GM12878 (cell line): Measurements from ENCODE around the gene CLEC1A. TPM values are rescaled to one million over a fixed set of nuclear protein-coding genes. Genes with fewer than 3 reads are reported as not detected.

Experiments
- ATAC-seq: fragments of 200-7000 bp; cut with Tn5 transposase; 3 replicates; pipeline ENCODE4 v1.9.1; 2020; ENCODE audit warnings: mild to moderate bottlenecking, moderate library complexity
- BruUV-seq: library from RNA; stranded (reverse); fragments of 400-500 nt; replicated peaks from 2 replicates; lab custom pipeline; 2021; lab: Mats Ljungman, UMichigan
- CTCF ChIA-PET: fragments of 300-600 bp; sonication (Branson Sonifier 250); formaldehyde crosslinking; extraction: SDS; loops from one replicate; lab custom pipeline; 2021; ENCODE audit warnings: inconsistent platforms; lab: Yijun Ruan, JAX
- POLR2A ChIA-PET: fragments of 350-600 bp; formaldehyde crosslinking; extraction: SDS; loops from one replicate; lab custom pipeline; 2021; ENCODE audit warnings: inconsistent platforms; lab: Charles Lee
- RAD21 ChIA-PET: fragments of 300-600 bp; sonication (Branson Sonifier 250); formaldehyde crosslinking; loops from one replicate; lab custom pipeline; 2023; ENCODE audit warnings: antibody characterized with exemption; ENCODE audit not compliant: unreplicated experiment; lab: Charles Lee
- SMC1A ChIA-PET: fragments of 300-600 bp; sonication (Branson Sonifier 250); formaldehyde crosslinking; loops from one replicate; lab custom pipeline; 2023; ENCODE audit not compliant: unreplicated experiment, uncharacterized antibody; lab: Charles Lee
- DNase-seq: peaks from one replicate; pipeline ENCODE4 v3.0.0-alpha.2; 2011; ENCODE audit warnings: low read depth, low spot score
- FAIRE-seq: peaks from 3 replicates; lab custom pipeline; 2011; peaks lifted over from hg19 to GRCh38; lab: Jason Lieb, UNC
- H2AFZ ChIP-seq: 2 replicates; pipeline ENCODE4 v1.6.0; 2011; ENCODE audit warnings: low read depth, low read length, control low read depth; ENCODE audit not compliant: control insufficient read depth
- H3K27ac ChIP-seq: 2 replicates; pipeline ENCODE4 v1.5.1; 2011; ENCODE audit warnings: control low read depth; ENCODE audit not compliant: control insufficient read depth, insufficient read depth
- H3K27me3 ChIP-seq, 2 experiments: replicated peaks in 1 of 2; 2 replicates each; pipeline versions ENCODE4 v1.6.0 to v1.6.1; 2011; ENCODE audit warnings: low read length in 1 of 2; ENCODE audit not compliant: control insufficient read depth in 2 of 2, insufficient read depth in 2 of 2
- H3K36me3 ChIP-seq, 2 experiments: 2 replicates each; pipeline ENCODE4 v1.5.1; 2011; ENCODE audit warnings: low read length in 1 of 2; ENCODE audit not compliant: control insufficient read depth in 2 of 2, insufficient read depth in 2 of 2
- H3K4me1 ChIP-seq: 2 replicates; pipeline ENCODE4 v1.6.1; 2011; ENCODE audit warnings: mild to moderate bottlenecking, low read length, moderate library complexity, mixed read lengths; ENCODE audit not compliant: control insufficient read depth, insufficient read depth
- H3K4me2 ChIP-seq: 2 replicates; pipeline ENCODE4 v1.6.0; 2011; ENCODE audit warnings: control low read depth; ENCODE audit not compliant: control insufficient read depth, insufficient read depth
- H3K4me3 ChIP-seq: fragments of 200-600 bp; sonication (generic); 2 replicates; pipeline ENCODE4 v1.5.1; 2016
- H3K79me2 ChIP-seq: 2 replicates; pipeline ENCODE4 v1.6.0; 2011; ENCODE audit warnings: low read length; ENCODE audit not compliant: control insufficient read depth, insufficient read depth
- H3K9ac ChIP-seq: 2 replicates; pipeline ENCODE4 v1.8.0; 2011; ENCODE audit warnings: low read length, control low read depth, mixed read lengths; ENCODE audit not compliant: control insufficient read depth, insufficient read depth
- H3K9me3 ChIP-seq: replicated peaks from 3 replicates; pipeline ENCODE4 v1.5.1; 2011; ENCODE audit warnings: mild to moderate bottlenecking, low read length; ENCODE audit not compliant: control insufficient read depth, insufficient read depth
- H4K20me1 ChIP-seq: 2 replicates; pipeline ENCODE4 v1.6.0; 2011; ENCODE audit not compliant: control insufficient read depth, insufficient read depth
- CREM ChIP-seq: IDR thresholded peaks from 2 replicates; pipeline ENCODE4 v1.6.1; 2014; ENCODE audit warnings: antibody characterized with exemption, low read depth
- EGR1 ChIP-seq, 2 experiments: IDR thresholded peaks; 1 replicate in 1 of 2; 2 replicates in 1 of 2; pipeline ENCODE4 v1.6.1; 2011 to 2012; ENCODE audit warnings: low read depth in 2 of 2, low read length in 2 of 2, borderline replicate concordance in 1 of 2, mild to moderate bottlenecking in 1 of 2, moderate library complexity in 1 of 2
- KAT2A ChIP-seq: conservative IDR thresholded peaks from 2 replicates; pipeline ENCODE4 v1.6.1; 2011; ENCODE audit warnings: low read depth, low read length; ENCODE audit not compliant: control insufficient read depth
- TARDBP ChIP-seq: IDR thresholded peaks from 2 replicates; pipeline ENCODE4 v1.6.1; 2016; ENCODE audit warnings: borderline replicate concordance
- YY1 ChIP-seq: IDR thresholded peaks from 2 replicates; pipeline ENCODE4 v1.6.1; 2011; ENCODE audit warnings: low read depth, mild to moderate bottlenecking, low read length
- WGBS: methylation state at CpG from one replicate; pipeline ENCODE4 v1.1.6; 2016; ENCODE audit warnings: low lambda C conversion rate; ENCODE audit not compliant: insufficient replicate concordance, insufficient coverage; ENCODE audit errors: missing lambda C conversion rate; 5-methylcytosine and 5-hydroxymethylcytosine counted together
- in situ Hi-C: fragments of 300-500 bp; cut with MboI; formaldehyde crosslinking; loops from 9 replicates; pipeline ENCODE4 v1.14.3; 2018; ENCODE audit warnings: mixed read lengths
- intact Hi-C: fragments of 100-400 bp; cut with micrococcal nuclease; formaldehyde crosslinking; loops from one replicate; pipeline ENCODE4 v1.14.2; 2022; ENCODE audit not compliant: unreplicated experiment
- polyA plus RNA-seq, 11 experiments: library from polyadenylated mRNA; depleted of rRNA in 4 of 11; unstranded in 6 of 11; stranded (reverse) in 5 of 11; fragments of >200 nt; fragmentation: Nextera tagmentation in 4 of 11; fragmentation: Illumina TruSeq in 1 of 11; extraction: Ambion mirVana in 4 of 11; extraction: Trizol in 1 of 11; gene quantifications; 1 replicate in 1 of 11; 2 replicates in 10 of 11; pipeline versions ENCODE4 v1.2.1 to v1.2.3, GENCODE V29; 2011 to 2016; ENCODE audit warnings: inconsistent platforms in 2 of 11, missing spikeins in 2 of 11, low read depth in 1 of 11
- total RNA-seq, 4 experiments: library from RNA; depleted of rRNA in 3 of 4; stranded (reverse); fragments of >200 nt in 3 of 4; fragmentation: Illumina TruSeq in 1 of 4; extraction: Trizol in 1 of 4; gene quantifications; 2 replicates each; pipeline versions ENCODE4 v1.2.1 to v1.2.3, GENCODE V29; 2013 to 2021
- TF ChIP-seq, protein P1 (sequence below): IDR thresholded peaks from 2 replicates; pipeline ENCODE4 v1.6.1; 2012; ENCODE audit warnings: mild to moderate bottlenecking, low read depth, low read length

Gene CLEC1A
- total and polyA plus RNA-seq, 10 of the 15 experiments (the other 5 are each of a cell fraction or from before 2014, with no cell fraction given): not detected

DNA sequence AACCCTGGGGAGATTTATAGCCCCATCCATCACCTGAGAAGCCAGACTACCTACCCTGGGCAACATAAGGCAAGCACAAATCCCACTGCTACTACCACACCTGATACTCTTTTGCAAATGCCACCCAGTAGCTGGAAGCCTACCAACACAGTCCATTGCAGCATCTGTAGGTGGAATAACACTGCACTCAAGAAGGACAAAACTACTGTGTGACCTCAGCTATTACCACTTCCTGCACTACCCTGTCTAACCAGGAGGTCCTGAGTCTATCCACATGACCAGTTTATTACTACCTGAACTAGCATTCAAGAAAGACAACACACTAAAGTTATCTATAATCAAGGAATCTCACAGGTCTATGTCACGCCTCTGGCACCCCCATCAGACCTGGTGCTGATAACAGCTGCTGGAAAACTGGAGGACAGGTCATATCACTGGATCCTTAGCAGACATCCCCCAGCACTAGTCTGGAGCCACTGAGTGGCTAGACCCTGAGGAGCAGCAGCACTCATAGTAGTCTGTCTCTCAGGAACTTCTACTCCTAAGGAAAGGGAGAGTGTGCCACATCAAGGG, 2.9 kb upstream of the CLEC1A start (continued):
- TF ChIP-seq EGR1 (IDR thresholded peaks at IDR 0.05; ENCODE audit: borderline replicate concordance in 1 of 2, low read depth in 2 of 2, low read length in 2 of 2) (no peak), KAT2A (no peak), TARDBP (no peak), YY1 (no peak)

DNA sequence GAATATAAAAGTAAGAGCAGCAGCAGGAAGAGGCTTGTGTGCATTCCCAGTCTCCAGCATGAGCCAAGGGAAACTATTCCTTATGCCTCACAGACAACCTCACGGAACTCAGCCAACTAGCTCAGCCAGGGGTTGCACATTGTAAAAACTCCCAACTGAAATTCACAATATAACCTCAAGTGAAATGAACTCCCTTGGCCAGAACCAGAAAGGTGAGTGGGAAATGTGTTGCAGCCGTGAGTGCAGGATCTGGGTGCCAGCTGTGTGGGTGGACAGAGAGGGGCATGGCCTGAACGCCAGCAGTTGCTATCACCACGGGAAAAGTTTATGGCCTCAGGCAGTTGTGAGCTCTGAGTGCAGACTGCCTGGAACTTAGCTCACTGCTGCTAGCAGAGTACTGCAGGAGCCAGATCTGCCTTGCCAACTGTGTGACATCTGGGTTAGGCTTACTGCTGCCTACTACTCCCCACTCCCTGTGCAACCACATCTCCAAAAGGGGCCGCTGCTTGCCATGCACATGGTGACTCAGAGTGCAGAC, 2.3 kb upstream of the CLEC1A start:
- ChIA-PET CTCF (interaction anchor here (1.8 kb wide), 1 partner anchor 32 kb away, joined by 3 read pairs; no protein-coding TSS in a partner anchor), SMC1A (no interaction called here), RAD21 (no interaction called here), POLR2A (no interaction called here)
- BruUV-seq: no TSS peak
- no peak for TF ChIP-seq CREM
- TF ChIP-seq, protein P1, sequence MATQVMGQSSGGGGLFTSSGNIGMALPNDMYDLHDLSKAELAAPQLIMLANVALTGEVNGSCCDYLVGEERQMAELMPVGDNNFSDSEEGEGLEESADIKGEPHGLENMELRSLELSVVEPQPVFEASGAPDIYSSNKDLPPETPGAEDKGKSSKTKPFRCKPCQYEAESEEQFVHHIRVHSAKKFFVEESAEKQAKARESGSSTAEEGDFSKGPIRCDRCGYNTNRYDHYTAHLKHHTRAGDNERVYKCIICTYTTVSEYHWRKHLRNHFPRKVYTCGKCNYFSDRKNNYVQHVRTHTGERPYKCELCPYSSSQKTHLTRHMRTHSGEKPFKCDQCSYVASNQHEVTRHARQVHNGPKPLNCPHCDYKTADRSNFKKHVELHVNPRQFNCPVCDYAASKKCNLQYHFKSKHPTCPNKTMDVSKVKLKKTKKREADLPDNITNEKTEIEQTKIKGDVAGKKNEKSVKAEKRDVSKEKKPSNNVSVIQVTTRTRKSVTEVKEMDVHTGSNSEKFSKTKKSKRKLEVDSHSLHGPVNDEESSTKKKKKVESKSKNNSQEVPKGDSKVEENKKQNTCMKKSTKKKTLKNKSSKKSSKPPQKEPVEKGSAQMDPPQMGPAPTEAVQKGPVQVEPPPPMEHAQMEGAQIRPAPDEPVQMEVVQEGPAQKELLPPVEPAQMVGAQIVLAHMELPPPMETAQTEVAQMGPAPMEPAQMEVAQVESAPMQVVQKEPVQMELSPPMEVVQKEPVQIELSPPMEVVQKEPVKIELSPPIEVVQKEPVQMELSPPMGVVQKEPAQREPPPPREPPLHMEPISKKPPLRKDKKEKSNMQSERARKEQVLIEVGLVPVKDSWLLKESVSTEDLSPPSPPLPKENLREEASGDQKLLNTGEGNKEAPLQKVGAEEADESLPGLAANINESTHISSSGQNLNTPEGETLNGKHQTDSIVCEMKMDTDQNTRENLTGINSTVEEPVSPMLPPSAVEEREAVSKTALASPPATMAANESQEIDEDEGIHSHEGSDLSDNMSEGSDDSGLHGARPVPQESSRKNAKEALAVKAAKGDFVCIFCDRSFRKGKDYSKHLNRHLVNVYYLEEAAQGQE: no peak
- Histone ChIP-seq H3K4me3 (no peak overlapping the region), H3K9ac (no peak overlapping the region), H4K20me1 (no peaks in the 10 kb centered on the region), H3K27ac (no peak overlapping the region), H3K9me3 (peaks cover 2% of the 10 kb centered on the region; the same call in 1 of the 3 replicates), H2AFZ (no peak overlapping the region), H3K27me3 (no peaks in the 10 kb centered on the region), H3K79me2 (no peaks in the 10 kb centered on the region), H3K4me1 (no peaks in the 10 kb centered on the region), H3K36me3 (no peaks in the 10 kb centered on the region), H3K4me2 (no peak overlapping the region)
- intact Hi-C loops: no loop called here
- no peak for ATAC-seq
- DNase-seq: no peak
- FAIRE-seq: no peak
- 58% methylated on average over 5 of the region's 5 CpGs for WGBS
- in situ Hi-C loops: no loop called here
